Measurements from ENCODE around the gene RHOJ. TPM values are rescaled to one million over a fixed set of nuclear protein-coding genes. Genes with fewer than 3 reads are reported as not detected.

The RHOJ gene
- total and polyA plus RNA-seq, 2 experiments from 2014 or later, result 2.1 to 3.2 TPM

GRCh38 chr14:63212209-63212608 lies 8.0 kb downstream of the RHOJ start:
- H3K9me2 ChIP-seq (replicated peaks; ENCODE audit: insufficient read depth), result no peaks in the 10 kb centered on the region
- 59% methylated on average over 2 of the region's 2 CpGs for WGBS (ENCODE audit: low lambda C conversion rate, missing lambda C conversion rate)
- H3K27me3 ChIP-seq, result no peaks in the 10 kb centered on the region
- no peaks in the 10 kb centered on the region for H3K4me1 ChIP-seq (ENCODE audit: insufficient read depth)
- no peak overlapping the region for H3K4me3 ChIP-seq
- TF ChIP-seq CTCF (IDR thresholded peaks at IDR 0.05; ENCODE audit: poor library complexity) (no peak), EZH2 (IDR thresholded peaks at IDR 0.05; ENCODE audit: borderline replicate concordance) (no peak), EZH2phosphoT487 (IDR thresholded peaks at IDR 0.05; ENCODE audit: low read depth, severe bottlenecking, unreplicated experiment) (no peak)
- H3K27ac ChIP-seq, result no peak overlapping the region
- H4K20me1 ChIP-seq (ENCODE audit: insufficient read depth, poor library complexity, severe bottlenecking), result no peaks in the 10 kb centered on the region
- no peak overlapping the region for H2AFZ ChIP-seq
- no peaks in the 10 kb centered on the region for H3K36me3 ChIP-seq (replicated peaks; ENCODE audit: insufficient read depth, low read depth)
- no peak overlapping the region for H3K4me2 ChIP-seq
- H3K9me3 ChIP-seq (ENCODE audit: low read depth), result no peaks in the 10 kb centered on the region
- DNase-seq (ENCODE audit: low spot score), result no peak
- no peaks in the 10 kb centered on the region for H3K79me2 ChIP-seq

- Histone ChIP-seq H3K9me2 (replicated peaks; ENCODE audit: insufficient read depth) (no peaks in the 10 kb centered on the region), H3K79me2 (no peaks in the 10 kb centered on the region), H3K4me3 (no peak overlapping the region), H3K27me3 (no peaks in the 10 kb centered on the region), H3K9me3 (ENCODE audit: low read depth) (no peaks in the 10 kb centered on the region), H3K27ac (no peak overlapping the region), H3K4me1 (ENCODE audit: insufficient read depth) (no peaks in the 10 kb centered on the region), H3K4me2 (no peak overlapping the region), H4K20me1 (ENCODE audit: insufficient read depth, poor library complexity, severe bottlenecking) (no peaks in the 10 kb centered on the region), H3K36me3 (replicated peaks; ENCODE audit: insufficient read depth, low read depth) (no peaks in the 10 kb centered on the region), H2AFZ (no peak overlapping the region)
- no peak for DNase-seq (ENCODE audit: low spot score)
- 98% methylated on average over 2 of the region's 2 CpGs for WGBS (ENCODE audit: low lambda C conversion rate, missing lambda C conversion rate)
- no peak for TF ChIP-seq EZH2 (IDR thresholded peaks at IDR 0.05; ENCODE audit: borderline replicate concordance)
- no peak for TF ChIP-seq EZH2phosphoT487 (IDR thresholded peaks at IDR 0.05; ENCODE audit: low read depth, severe bottlenecking, unreplicated experiment)
- no peak for TF ChIP-seq CTCF (IDR thresholded peaks at IDR 0.05; ENCODE audit: poor library complexity)
Observed at GRCh38 chr14:63212776-63213500, 8.7 kb downstream of the RHOJ start.

GRCh38 chr14:63214417-63215196 lies 10.4 kb downstream of the RHOJ start:
- Histone ChIP-seq H3K4me3 (no peak overlapping the region), H3K4me1 (ENCODE audit: insufficient read depth) (no peaks in the 10 kb centered on the region), H3K27ac (no peak overlapping the region), H3K79me2 (no peaks in the 10 kb centered on the region), H3K9me3 (ENCODE audit: low read depth) (no peaks in the 10 kb centered on the region), H3K27me3 (no peaks in the 10 kb centered on the region), H3K36me3 (replicated peaks; ENCODE audit: insufficient read depth, low read depth) (no peaks in the 10 kb centered on the region), H2AFZ (no peak overlapping the region), H4K20me1 (ENCODE audit: insufficient read depth, poor library complexity, severe bottlenecking) (no peaks in the 10 kb centered on the region), H3K9me2 (replicated peaks; ENCODE audit: insufficient read depth) (no peaks in the 10 kb centered on the region), H3K4me2 (no peak overlapping the region)
- no peak for DNase-seq (ENCODE audit: low spot score)
- WGBS (ENCODE audit: low lambda C conversion rate, missing lambda C conversion rate), result 84% methylated on average over 5 of the region's 5 CpGs
- TF ChIP-seq EZH2 (IDR thresholded peaks at IDR 0.05; ENCODE audit: borderline replicate concordance) (no peak), CTCF (IDR thresholded peaks at IDR 0.05; ENCODE audit: poor library complexity) (no peak), EZH2phosphoT487 (IDR thresholded peaks at IDR 0.05; ENCODE audit: low read depth, severe bottlenecking, unreplicated experiment) (no peak)

Data from hepatocyte (in vitro differentiated cells).